ENCODE results near the gene DHODH. TPM values are rescaled to one million over a fixed set of nuclear protein-coding genes. Genes with fewer than 3 reads are reported as not detected.

The DHODH gene
- total RNA-seq, 4 donors from 2014 or later = 5.1 to 7.3 (median 6.7) TPM

DNA sequence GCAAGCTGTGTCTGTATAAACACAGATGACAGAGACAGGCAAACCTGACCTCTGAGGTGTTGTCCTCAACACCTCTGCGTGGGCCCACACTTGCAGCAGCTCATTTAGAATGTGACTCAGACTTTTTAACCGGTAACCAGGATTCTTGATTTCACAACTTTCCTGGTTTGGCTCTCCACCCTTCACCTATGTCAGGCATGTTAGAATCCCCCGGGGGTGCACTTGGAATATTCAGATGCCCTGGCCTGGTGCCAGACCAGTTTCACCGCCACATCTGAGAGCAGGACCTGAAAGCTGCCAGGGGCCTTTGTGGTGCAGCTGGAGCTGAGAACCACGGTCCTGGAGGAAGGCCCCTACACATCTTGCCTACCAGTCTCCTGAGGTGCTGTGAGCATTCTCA is 4.8 kb downstream of the DHODH start:
- ATAC-seq (peak; percentile 14 to 61), DNase-seq (peak in 1 of 2 donors; percentile 66)
- TF ChIP-seq, protein P1, sequence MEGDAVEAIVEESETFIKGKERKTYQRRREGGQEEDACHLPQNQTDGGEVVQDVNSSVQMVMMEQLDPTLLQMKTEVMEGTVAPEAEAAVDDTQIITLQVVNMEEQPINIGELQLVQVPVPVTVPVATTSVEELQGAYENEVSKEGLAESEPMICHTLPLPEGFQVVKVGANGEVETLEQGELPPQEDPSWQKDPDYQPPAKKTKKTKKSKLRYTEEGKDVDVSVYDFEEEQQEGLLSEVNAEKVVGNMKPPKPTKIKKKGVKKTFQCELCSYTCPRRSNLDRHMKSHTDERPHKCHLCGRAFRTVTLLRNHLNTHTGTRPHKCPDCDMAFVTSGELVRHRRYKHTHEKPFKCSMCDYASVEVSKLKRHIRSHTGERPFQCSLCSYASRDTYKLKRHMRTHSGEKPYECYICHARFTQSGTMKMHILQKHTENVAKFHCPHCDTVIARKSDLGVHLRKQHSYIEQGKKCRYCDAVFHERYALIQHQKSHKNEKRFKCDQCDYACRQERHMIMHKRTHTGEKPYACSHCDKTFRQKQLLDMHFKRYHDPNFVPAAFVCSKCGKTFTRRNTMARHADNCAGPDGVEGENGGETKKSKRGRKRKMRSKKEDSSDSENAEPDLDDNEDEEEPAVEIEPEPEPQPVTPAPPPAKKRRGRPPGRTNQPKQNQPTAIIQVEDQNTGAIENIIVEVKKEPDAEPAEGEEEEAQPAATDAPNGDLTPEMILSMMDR (IDR thresholded peaks at IDR 0.05 in 4 of 5, conservative IDR thresholded peaks at IDR 0.05 in 1 of 5) = no peak
- no peak for TF ChIP-seq POLR2A (IDR thresholded peaks at IDR 0.05)
- Histone ChIP-seq H3K9me3 (no peaks in the 10 kb centered on the region), H3K27me3 (no peaks in the 10 kb centered on the region), H3K36me3 (peaks cover 0 to 6% of the 10 kb centered on the region in 2 donors), H3K4me3 (no peak overlapping the region), H3K4me1 (peaks cover 22 to 23% of the 10 kb centered on the region in 2 donors), H3K27ac (peak overlapping the region; percentile 39 to 73 (median 68))
- intact Hi-C loops (cut with DNase I; ENCODE audit: low total_unique reads) = no loop called here
- in situ Hi-C loops (cut with MboI; ENCODE audit: low sequenced_read_pairs in 4 of 4) = loop anchor here in 3 of 4 donors (10.0 kb wide), 1 partner anchor 81 kb away; the partner anchor contains the start of genes DHX38 (in 3 of the 3) and TXNL4B (in 3 of the 3)

- H3K4me3 ChIP-seq = no peak overlapping the region
- in situ Hi-C loops (cut with MboI; ENCODE audit: low sequenced_read_pairs in 4 of 4) = loop anchor here in 3 of 4 donors (10.0 kb wide), 1 partner anchor 81 kb away; the partner anchor contains the start of genes DHX38 (in 3 of the 3) and TXNL4B (in 3 of the 3)
- peaks cover 0 to 8% of the 10 kb centered on the region in 2 donors for H3K36me3 ChIP-seq
- no peaks in the 10 kb centered on the region for H3K9me3 ChIP-seq
- DNase-seq (no peak), ATAC-seq (no peak)
- intact Hi-C loops (cut with DNase I; ENCODE audit: low total_unique reads) = no loop called here
- peaks cover 22 to 23% of the 10 kb centered on the region in 2 donors for H3K4me1 ChIP-seq
- TF ChIP-seq, protein P1 (IDR thresholded peaks at IDR 0.05 in 4 of 5, conservative IDR thresholded peaks at IDR 0.05 in 1 of 5) = no peak
- H3K27me3 ChIP-seq = no peaks in the 10 kb centered on the region
- peak overlapping the region; percentile 39 to 73 (median 68) for H3K27ac ChIP-seq
Measured at GRCh38 chr16:72013888-72014581, 5.5 kb downstream of the DHODH start.

- H3K9me3 ChIP-seq = no peaks in the 10 kb centered on the region
- no peak for DNase-seq
- peaks cover 0 to 8% of the 10 kb centered on the region in 2 donors for H3K36me3 ChIP-seq
- no peaks in the 10 kb centered on the region for H3K27me3 ChIP-seq
- in situ Hi-C loops (cut with MboI; ENCODE audit: low sequenced_read_pairs in 4 of 4) (loop anchor here in 3 of 4 donors (10.0 kb wide), 1 partner anchor 80 kb away; the partner anchor contains the start of genes DHX38 (in 3 of the 3) and TXNL4B (in 3 of the 3)), intact Hi-C loops (cut with DNase I; ENCODE audit: low total_unique reads) (no loop called here)
- no peak overlapping the region for H3K4me3 ChIP-seq
- TF ChIP-seq, protein P1 (IDR thresholded peaks at IDR 0.05 in 4 of 5, conservative IDR thresholded peaks at IDR 0.05 in 1 of 5) = no peak
- no peak for TF ChIP-seq POLR2A (IDR thresholded peaks at IDR 0.05)
- H3K4me1 ChIP-seq = peaks cover 22 to 23% of the 10 kb centered on the region in 2 donors
- peak overlapping the region; percentile 39 to 73 (median 68) for H3K27ac ChIP-seq
- no peak for ATAC-seq
Measured at GRCh38 chr16:72014675-72015074, 6.1 kb downstream of the DHODH start.

GRCh38 chr16:72015124-72015523 is 6.6 kb downstream of the DHODH start:
- no peak for DNase-seq
- H3K27me3 ChIP-seq = no peaks in the 10 kb centered on the region
- peaks cover 0 to 8% of the 10 kb centered on the region in 2 donors for H3K36me3 ChIP-seq
- no peak for ATAC-seq
- H3K27ac ChIP-seq = peak overlapping the region; percentile 1 to 73 (median 68)
- H3K4me1 ChIP-seq = peaks cover 22 to 23% of the 10 kb centered on the region in 2 donors
- H3K9me3 ChIP-seq = no peaks in the 10 kb centered on the region
- no peak overlapping the region for H3K4me3 ChIP-seq
- in situ Hi-C loops (cut with MboI; ENCODE audit: low sequenced_read_pairs in 4 of 4) (loop anchor here in 3 of 4 donors (10.0 kb wide), 1 partner anchor 80 kb away; the partner anchor contains the start of genes DHX38 (in 3 of the 3) and TXNL4B (in 3 of the 3)), intact Hi-C loops (cut with DNase I; ENCODE audit: low total_unique reads) (no loop called here)
- TF ChIP-seq POLR2A (IDR thresholded peaks at IDR 0.05) = no peak
- TF ChIP-seq, protein P1 (IDR thresholded peaks at IDR 0.05 in 4 of 5, conservative IDR thresholded peaks at IDR 0.05 in 1 of 5) = no peak
